LHCN-M2 (cell line): ENCODE measurements around the gene DDX27. TPM values are rescaled to one million over a fixed set of nuclear protein-coding genes. Genes with fewer than 3 reads are reported as not detected.

ENCODE experiments used
- DNase-seq: peaks from one replicate; pipeline ENCODE4 v3.0.0-alpha.2; 2012; ENCODE audit warnings: low read depth
- total RNA-seq: library from RNA; depleted of rRNA; stranded (reverse); fragments of >200 nt; gene quantifications from 2 replicates; pipeline ENCODE4 v1.2.3, GENCODE V29; 2014

The DDX27 gene
- total RNA-seq, 1 experiment from 2014 or later: 43.9 TPM

DNA sequence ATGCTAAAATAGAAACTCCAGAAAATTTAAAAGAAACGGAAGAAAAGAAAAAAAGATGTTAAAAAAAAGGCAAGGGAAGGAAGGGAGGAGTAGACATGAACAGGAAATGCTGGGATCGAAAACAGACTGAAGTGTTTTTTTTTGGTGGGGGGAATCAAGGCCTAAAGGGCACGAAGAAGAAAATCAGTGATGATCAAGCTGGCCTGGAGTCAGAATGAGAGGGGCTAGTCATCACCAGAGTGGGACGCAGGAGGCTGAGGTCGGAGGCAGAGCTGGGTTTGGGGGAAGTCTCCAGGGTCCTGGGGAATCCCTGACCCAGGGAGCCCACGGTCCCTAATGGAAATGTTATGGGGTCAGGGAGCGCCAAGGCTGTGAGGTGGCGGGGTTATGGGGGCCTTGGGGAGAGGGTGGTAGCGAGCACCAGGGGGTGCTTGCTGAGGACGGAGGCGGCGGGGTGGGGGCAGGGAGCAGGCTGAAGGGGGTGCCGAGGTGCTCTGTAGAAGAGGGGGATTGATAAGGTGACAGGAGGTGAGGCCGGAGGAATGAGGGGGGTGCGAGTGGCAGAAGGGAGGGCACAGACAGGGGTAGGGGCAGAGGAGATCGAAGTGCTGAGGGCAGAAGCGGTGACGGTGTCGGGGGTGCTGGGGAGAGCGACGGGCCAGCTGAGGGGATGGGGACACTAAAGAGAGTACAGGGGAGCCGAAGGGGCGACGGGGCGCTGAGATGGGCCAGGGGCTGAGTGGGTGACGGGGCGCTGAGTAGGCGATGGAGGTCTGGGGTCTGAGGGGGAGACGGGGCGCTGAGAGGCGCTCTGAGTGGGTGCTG lies 58.0 kb downstream of the DDX27 start:
- no peak for DNase-seq

- DNase-seq: no peak
Measured at GRCh38 chr20:49277786-49278035, 58.5 kb downstream of the DDX27 start.

- DNase-seq: peak; percentile 98
Measured at GRCh38 chr20:49278036-49278817, 59.0 kb downstream of the DDX27 start, which contains the start of gene ZNFX1. Gene ZNFX1, minus strand, starts transcription at chr20:49278057. Its CDS starts 2,218 bp downstream, at chr20:49275839.

DNA sequence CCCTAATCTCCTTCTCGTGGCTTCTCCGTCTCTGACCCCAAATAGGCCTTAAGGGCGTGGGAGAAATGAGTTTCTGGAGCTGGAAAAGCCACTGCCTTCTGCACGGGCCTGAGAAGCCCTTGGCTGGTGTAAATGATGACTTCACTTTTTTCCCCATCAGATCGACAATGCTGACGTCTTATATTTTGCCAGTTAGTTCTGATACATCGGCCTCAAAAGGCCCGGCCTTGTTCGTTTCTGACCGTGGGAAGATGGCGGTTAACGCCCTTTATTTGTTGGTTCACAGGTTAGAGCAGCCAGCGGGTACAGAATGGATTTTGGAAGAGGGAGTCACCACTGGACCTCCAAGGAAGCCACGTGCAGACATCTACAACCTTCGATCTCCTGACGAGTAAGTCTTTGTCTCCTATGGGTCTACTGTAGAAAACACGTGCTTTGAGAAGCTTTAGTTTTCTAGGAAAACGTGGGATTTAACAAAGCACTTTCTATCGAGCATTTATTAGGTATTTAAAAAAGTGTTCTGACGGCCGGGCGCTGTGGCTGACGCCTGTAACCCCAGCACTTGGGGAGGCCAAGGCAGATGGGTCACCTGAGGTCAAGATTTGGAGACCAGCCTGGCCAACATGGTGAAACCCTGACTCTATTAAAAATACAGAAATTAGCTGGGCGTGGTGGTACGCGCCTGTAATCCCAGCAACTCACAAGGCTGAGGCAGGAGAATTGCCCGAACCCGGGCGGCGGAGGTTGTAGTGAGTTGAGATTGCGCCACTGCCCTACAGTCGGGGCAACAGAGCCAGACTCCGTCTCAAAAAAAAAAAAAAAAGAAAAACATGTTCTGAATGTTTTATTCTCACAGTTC lies 59.8 kb downstream of the DDX27 start:
- no peak for DNase-seq

- no peak for DNase-seq
Measured at GRCh38 chr20:49279677-49280462, 60.7 kb downstream of the DDX27 start.

DNA sequence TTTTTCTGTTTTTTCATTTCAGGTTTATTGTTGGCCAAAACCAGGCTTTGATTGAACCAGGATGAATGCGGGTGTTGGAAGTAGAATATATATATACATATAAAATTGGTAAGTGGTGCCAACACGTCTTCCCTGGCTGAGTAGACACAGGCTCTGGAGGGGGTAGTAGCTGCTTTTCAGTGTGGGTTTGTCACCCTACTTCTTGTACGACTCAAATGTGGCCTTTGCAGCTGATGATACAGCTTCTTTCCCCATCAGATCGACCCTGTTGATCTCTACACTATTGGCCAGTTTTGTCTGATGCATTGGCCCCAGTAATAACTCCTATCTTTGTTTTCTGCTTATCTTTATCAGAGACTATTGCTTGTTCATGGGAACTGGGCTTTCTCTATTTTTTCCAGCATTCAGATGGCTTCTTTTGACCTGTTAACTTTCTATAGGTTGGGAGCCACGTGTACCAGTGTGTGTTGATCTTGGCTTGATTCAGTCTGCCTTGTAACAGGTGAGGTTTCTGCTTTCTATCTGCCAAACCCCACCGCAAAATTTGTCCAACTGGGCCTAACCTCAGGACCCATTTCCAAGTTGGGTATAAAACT lies 61.3 kb downstream of the DDX27 start:
- DNase-seq: no peak

DNA sequence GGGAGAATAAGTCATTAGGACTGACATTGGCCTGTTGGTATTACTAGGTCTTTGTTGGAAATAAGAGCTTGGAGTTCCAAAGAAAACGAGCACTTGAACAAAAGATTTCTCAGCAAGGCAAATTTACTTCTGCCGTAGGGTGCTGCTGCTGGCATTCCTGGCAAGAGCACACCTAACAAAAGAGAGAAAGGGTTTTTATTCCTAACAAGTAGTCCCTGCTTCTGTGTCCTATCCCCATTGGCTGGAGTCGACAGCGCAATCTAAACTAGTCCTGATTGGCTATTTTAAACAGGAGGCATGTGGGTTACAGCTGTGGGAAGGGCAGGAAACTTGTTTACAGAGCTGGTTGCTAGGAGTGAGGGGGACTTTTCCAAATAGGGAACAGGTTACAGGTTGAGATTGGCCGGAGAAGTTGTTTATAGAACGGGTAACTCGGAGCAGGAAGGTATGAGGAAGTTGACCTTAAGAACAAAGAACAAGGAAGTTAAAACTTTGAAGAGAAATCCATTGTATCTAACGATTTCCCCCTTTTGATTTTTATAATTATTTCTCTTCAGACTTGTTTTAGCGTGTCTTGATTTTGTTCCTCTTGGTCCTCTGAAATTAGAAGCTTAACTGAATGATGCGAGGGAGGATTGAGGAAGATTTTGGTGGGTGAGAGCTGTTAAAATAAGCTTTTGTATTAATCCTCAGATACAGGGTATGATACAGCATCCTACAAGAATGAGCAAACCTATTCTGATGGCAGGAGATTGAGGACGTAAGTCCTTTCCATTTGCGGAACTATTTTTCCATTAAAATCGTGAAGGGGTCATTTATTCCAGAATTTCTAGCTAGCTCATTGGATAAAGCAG lies 62.1 kb downstream of the DDX27 start:
- DNase-seq: peak; percentile 65

DNA sequence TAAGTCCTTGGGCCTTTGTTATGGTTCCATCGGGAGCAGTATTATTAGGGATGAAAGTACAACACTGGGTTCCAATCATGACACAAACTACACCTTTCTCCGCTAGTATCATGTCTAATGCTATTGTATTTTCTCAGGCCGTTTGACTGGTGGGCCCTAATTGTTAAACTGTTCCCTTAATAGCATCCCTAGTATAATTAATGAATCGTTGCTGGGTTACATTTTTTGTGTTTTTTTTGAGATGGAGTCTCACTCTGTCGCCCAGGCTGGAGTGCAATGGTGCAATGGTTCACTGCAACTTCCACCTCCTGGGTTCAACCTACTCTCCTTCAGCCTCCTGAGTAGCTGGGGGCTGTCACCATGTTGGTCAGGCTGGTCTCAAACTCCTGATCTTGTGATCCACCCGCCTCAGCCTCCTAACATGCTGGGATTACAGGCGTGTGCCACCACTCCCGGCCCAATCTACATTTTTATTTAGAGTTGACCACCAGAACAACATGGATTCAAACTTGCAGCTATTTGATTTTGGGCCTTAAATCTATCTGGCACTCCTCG lies 62.8 kb downstream of the DDX27 start:
- DNase-seq: no peak

DNA sequence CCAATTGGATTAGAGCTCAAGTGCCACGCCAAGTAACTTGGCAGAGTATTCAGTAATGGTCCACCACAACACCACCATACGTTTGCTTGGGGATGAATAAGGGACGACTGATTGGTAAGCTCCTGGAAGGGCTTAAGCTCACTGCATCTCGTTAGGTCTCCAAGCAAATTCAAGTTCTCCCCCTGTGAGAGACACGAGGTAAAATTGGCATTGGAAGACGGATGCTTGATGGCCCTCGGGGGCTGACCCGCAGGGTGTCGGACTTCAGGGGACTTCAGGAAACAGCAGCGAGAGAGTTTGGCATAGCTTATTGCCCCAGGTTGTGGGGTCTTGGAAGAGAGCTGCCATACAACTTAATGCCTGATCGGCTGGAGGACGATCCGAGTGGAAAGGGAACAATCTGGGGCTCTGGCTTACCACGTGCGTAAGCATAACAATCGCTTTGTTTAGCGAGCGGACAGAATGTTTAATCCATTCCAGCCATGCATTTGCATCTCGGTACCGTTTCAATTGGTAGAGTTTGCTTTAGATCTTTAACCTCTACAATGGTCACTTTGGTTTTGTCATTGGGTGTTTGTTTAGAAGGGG lies 63.5 kb downstream of the DDX27 start:
- DNase-seq: no peak

DNA sequence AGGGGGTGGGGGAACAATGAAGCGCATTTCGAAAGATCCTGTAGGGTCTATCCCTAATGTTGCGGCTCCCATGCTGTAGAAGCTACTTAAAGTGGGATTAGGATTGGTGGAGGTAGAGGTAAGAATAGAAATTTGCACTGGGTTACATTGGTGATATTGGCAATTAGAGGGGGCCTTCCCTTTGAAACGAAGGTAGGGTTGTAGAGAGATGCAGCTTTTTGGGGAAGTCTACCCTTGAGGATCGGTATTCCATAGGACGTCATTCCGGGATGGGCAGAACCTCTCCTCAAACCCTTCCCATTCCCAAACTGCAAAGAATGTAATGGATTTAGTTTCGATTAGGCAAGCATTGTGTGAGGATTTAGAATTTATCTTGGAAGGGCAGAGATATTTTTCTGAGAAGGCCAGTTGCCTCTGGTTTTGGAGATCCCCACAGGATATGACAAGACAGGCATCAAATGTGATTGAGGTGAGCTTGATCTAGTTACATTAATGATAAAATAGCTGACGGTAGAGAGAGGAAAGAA lies 64.0 kb downstream of the DDX27 start:
- no peak for DNase-seq

- no peak for DNase-seq
Measured at GRCh38 chr20:49283703-49284625, 64.7 kb downstream of the DDX27 start.

GRCh38 chr20:49284818-49285217 lies 65.6 kb downstream of the DDX27 start:
- no peak for DNase-seq

GRCh38 chr20:49285233-49285668 lies 66.0 kb downstream of the DDX27 start:
- no peak for DNase-seq

- no peak for DNase-seq
Measured at GRCh38 chr20:49285813-49286494, 66.7 kb downstream of the DDX27 start.

DNA sequence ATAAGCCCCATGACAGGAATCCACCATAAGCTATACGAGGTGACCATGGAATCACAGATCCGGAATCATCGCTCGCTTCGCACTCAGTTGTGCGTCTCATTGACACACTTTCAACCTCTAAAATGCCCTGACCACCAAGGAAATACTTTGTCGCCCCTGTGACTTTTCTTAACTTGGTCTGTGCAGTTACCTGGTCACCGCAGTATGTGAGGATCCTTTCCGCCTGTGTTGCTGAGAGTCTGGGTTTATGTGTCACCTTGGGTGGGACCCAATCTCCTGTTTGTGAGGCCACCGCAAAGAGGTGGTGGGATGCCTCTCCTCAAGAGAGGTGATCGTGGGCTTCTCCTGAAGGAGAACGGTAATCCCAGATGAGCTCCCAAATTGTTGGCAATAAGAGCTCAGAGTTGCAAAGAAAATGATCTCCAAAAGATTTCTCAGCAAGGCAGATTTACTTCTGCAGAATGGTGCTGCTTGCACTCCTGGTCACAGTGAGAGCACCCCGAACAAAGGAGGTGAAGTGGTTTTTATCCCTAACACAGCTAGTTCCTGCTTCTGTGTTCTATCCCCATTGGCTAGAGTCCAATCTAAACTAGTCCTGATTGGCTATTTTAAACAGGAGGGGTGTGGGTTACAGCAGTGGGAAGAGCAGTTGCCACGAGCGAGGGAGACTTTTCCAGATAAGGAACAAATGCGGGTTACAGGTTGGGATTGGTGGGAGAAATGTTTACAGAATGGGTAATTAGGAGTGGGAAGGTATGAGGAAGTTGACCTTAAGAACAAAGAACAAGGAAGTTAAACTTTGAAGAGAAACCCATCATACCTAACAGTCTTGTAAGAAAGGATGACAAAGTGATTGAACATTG lies 67.7 kb downstream of the DDX27 start:
- DNase-seq: peak; percentile 62
